Measurements from ENCODE around the gene SCN9A.

SCN9A gene

DNA sequence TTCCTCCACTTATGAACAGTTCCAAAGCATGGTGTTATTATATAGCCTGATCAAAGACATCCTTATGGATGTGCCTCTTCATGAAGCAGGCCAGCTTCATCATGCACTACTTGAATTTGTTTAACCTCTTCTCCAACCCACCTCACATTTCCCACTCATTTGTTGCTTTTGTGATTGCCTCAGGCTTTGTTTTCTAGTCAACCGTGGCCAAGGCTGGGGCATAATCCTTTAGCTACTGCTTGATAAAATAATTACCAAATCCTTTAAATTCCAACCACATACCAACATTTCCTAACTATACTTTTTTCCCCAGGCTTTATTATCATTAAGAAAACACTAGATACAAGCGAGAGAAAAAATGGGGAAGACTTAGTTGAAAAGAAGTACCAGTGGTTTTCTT lies 208.3 kb downstream of the SCN9A start:
- DNase-seq, result no peak

- no peak for DNase-seq
Measured at GRCh38 chr2:166163775-166164174, 212.0 kb downstream of the SCN9A start.

GRCh38 chr2:166158546-166158945 lies 217.2 kb downstream of the SCN9A start:
- DNase-seq, result no peak

- no peak for DNase-seq
Measured at GRCh38 chr2:166157578-166157977, 218.2 kb downstream of the SCN9A start.

DNA sequence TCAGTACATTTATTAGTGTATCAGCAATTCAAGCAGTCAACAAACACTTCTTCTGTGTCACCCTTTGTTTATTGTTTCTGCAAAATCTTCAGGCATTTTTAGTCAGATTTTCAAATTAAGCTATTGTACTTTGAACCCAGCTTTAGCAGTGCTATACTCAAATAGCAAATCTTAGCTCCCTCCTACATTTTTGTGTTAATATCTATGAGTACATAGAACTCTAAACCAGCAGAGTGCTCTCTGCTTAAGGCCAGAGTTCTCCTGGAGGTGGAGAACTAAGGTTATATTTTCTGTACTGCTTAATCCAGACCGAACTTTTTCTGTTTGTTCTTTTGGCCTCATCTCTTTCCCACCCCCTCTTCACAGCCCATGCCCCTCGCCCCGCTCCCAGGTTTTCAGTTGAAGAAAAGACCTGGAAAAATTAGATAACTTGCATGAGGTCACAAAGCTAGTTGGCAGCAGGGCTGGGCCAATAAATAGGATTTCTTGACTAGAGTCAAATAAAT lies 218.7 kb downstream of the SCN9A start:
- no peak for DNase-seq

DNA sequence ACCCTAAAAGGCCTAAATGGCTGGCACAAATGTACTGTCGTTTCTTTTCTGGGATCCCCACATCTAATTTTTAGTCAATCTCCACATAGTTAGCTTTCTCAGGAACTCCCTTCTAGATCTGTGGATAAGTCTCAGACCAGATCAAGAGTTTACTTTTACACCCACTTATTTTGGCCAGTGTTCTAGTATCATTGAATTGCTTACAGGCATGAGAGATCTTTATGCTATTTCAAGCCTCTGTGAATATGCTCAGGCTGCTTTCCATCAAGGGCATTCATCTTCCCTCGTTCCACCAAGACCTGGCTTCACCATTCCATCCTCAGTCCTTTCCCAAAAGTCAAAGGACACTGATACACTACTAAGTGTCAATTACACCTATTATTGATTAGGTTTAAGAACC lies 220.2 kb downstream of the SCN9A start:
- DNase-seq, result no peak

DNA sequence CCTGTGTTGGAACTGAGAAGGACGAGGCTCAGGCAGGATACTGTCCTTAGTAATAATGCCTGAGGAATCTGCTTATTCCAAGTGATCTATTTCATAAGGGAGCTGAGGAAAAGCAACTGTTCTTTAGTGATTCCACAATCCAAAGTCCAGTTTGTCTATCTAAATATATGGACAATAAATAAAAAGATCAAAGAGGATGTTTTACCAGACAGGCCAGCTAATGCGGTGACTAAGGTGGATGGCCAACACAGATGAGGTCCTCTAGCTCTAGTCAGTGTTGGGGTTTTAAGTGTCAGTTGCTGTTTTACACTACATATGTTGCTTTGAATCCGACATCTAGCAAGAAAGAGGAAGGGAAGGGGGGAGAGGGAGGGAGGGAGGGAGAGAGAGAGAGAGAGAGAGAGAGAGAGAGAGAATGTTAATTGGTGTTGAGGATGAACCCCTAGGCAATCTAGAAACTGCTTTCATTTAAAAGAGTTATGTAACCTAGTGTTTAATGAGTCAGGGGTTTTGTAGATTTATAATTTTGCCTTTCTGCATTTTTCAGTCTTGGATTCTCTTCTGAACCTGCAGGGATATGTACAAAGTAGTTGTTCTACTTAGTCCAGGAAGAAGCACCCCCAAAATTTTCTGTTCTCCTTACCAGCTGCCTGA lies 220.9 kb downstream of the SCN9A start:
- DNase-seq, result no peak

DNA sequence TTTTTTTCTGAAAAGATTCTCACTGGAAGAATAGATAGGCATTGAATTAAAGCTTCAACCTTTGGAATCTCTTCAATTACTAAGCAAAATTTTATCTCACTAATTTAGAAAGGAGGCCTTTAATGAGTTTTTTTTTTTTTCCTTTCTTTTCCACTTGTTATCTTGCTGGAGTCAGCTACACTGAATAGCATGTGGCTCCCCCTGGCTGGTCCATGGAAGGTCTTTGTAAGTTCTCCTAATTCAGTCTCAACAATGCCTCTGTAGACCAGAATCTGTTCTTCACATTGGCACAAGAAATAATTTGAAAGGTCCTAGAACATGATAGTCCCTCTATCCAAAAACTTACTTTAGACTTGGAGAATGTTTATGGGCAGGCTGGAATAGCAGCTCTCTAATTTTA lies 223.7 kb downstream of the SCN9A start:
- no peak for DNase-seq

GRCh38 chr2:166148500-166149400 lies 227.0 kb downstream of the SCN9A start:
- no peak for DNase-seq

DNA sequence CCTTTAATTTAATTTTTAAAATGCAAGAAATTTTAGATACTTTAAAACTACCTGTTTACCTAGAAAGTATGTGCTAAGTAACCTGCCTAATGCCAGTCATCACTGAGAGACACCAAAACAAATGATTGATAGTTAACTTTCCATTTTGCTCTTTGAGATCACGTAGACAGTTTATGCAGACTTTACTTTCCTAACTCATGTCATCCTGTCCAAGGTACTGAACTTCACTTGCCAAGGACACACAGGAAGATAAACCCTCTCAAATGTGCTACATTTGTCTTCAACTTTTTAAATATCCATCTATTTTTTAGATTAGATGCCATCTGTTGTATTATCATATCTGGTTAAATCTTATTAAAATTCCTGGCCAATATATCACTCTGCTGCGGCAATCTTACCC lies 227.9 kb downstream of the SCN9A start:
- DNase-seq, result no peak

Measured in NCI-H187 treated with DMSO at 0.1 percent for 48 hours (cell line).